HFFc6 (cell line): Measurements from ENCODE around the gene SYDE1. TPM values are rescaled to one million over a fixed set of nuclear protein-coding genes. Genes with fewer than 3 reads are reported as not detected.

Source experiments
- DNase-seq: peaks from one replicate; pipeline ENCODE4 v3.0.0-alpha.2; 2018
- H3K27ac Mint-ChIP-seq: 2 replicates; pipeline ENCODE4 v1.8.0; 2020; ENCODE audit warnings: mild to moderate bottlenecking, mixed read lengths
- H3K27me3 Mint-ChIP-seq: 2 replicates; pipeline ENCODE4 v1.8.0; 2021; ENCODE audit warnings: mild to moderate bottlenecking, moderate library complexity, mixed read lengths; ENCODE audit not compliant: insufficient read depth
- H3K36me3 Mint-ChIP-seq: 2 replicates; pipeline ENCODE4 v1.8.0; 2021; ENCODE audit warnings: low read depth, mixed read lengths
- H3K4me1 Mint-ChIP-seq: 2 replicates; pipeline ENCODE4 v1.8.0; 2020; ENCODE audit warnings: low read depth, mixed read lengths
- H3K4me3 Mint-ChIP-seq: 2 replicates; pipeline ENCODE4 v1.8.0; 2020; ENCODE audit warnings: mild to moderate bottlenecking, moderate library complexity, mixed read lengths
- H3K9me3 Mint-ChIP-seq: 2 replicates; pipeline ENCODE4 v1.8.0; 2020; ENCODE audit warnings: mild to moderate bottlenecking, mixed read lengths
- CTCF ChIP-seq: fragments of 200-600 bp; sonication (generic); IDR thresholded peaks from 2 replicates; pipeline ENCODE4 v1.5.0; 2021; ENCODE audit warnings: antibody characterized with exemption, mild to moderate bottlenecking
- total RNA-seq, 6 experiments: library from RNA; stranded (reverse); fragmentation: NEBNext Ultra II Directional; extraction: Animal tissue kit (Norgen Biotek cat#: 25700); gene quantifications; 2 replicates in 1 of 6; 3 replicates in 5 of 6; pipeline ENCODE4 v1.2.3, GENCODE V29; 2021

SYDE1 gene
- total RNA-seq, 6 experiments from 2014 or later = 88.6 to 96.1 (median 92.0) TPM

DNA sequence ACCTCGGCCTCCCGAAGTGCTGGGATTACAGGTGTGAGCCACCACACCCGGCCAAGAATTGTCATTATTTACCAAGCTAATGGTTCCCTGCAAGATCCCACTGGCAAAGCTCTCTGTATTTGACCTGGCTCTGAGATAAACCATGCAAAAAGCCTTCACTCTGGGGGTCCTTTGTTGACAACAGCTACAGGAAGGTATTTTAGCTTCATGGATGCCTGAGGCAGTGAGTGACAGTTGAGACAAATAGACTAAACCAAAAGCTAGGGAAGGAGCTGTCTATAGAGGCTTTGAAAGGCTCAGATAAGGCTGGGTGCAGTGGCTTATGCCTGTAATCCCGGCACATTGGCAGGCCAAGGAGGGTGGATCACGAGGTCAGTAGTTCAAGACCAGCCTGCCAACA is 48.1 kb downstream of the SYDE1 start:
- Mint-ChIP-seq H3K36me3 (peaks cover 4% of the 10 kb centered on the region; the same call in 1 of the 2 replicates), H3K9me3 (peaks cover 17% of the 10 kb centered on the region; the same call in 1 of the 2 replicates), H3K4me3 (no peak overlapping the region), H3K4me1 (no peaks in the 10 kb centered on the region), H3K27ac (no peak overlapping the region), H3K27me3 (peaks cover 9% of the 10 kb centered on the region)
- TF ChIP-seq CTCF = no peak
- DNase-seq = no peak

GRCh38 chr19:15156391-15156790 is 49.2 kb downstream of the SYDE1 start:
- DNase-seq = no peak
- no peak overlapping the region for H3K27ac Mint-ChIP-seq
- H3K4me3 Mint-ChIP-seq = no peak overlapping the region
- peaks cover 9% of the 10 kb centered on the region for H3K27me3 Mint-ChIP-seq
- H3K4me1 Mint-ChIP-seq = no peaks in the 10 kb centered on the region
- TF ChIP-seq CTCF = no peak
- H3K9me3 Mint-ChIP-seq = peaks cover 17% of the 10 kb centered on the region; the same call in 1 of the 2 replicates
- peaks cover 4% of the 10 kb centered on the region; the same call in 1 of the 2 replicates for H3K36me3 Mint-ChIP-seq

DNA sequence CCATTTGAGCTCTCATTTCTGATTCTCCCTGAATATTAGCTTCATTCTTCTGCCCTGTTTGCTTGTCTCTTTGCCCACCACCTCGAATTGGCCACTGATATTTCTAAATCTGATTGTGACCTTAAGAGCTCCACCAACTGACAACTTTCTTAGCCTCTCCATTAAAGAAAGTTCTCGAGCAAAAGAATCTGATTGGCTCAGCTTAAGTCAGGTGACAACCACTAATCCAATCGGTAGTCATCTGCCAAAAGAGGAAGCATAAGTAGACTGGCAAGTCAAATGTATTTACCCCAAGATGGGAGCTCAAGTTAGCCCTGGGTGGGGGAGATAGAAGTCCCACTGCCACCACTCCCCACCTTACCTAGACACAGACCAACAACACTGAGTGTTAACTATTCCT is 52.0 kb downstream of the SYDE1 start:
- H3K36me3 Mint-ChIP-seq = peaks cover 4% of the 10 kb centered on the region; the same call in 1 of the 2 replicates
- peaks cover 2% of the 10 kb centered on the region for H3K27me3 Mint-ChIP-seq
- DNase-seq = no peak
- H3K4me3 Mint-ChIP-seq = no peak overlapping the region
- H3K27ac Mint-ChIP-seq = no peak overlapping the region
- H3K4me1 Mint-ChIP-seq = no peaks in the 10 kb centered on the region
- peaks cover 14% of the 10 kb centered on the region; the same call in 1 of the 2 replicates for H3K9me3 Mint-ChIP-seq
- TF ChIP-seq CTCF = no peak

- Mint-ChIP-seq H3K4me3 (no peak overlapping the region), H3K36me3 (peaks cover 11% of the 10 kb centered on the region), H3K4me1 (no peaks in the 10 kb centered on the region), H3K27me3 (no peaks in the 10 kb centered on the region; the same call in none of the 2 replicates), H3K9me3 (peaks cover 25% of the 10 kb centered on the region), H3K27ac (no peak overlapping the region)
- peak; percentile 74 for TF ChIP-seq CTCF
- no peak for DNase-seq
Measured at GRCh38 chr19:15161028-15161984, 54.1 kb downstream of the SYDE1 start.

Other genes starting within 250 kb of the SYDE1 start
- not detected for gene OR7A17, start 221.3 kb upstream of the SYDE1 start, total RNA-seq
- gene OR7C2, start 165.9 kb upstream of the SYDE1 start, total RNA-seq = not detected
- gene SLC1A6, start 127.5 kb upstream of the SYDE1 start, total RNA-seq = not detected
- not detected for gene CASP14, start 57.9 kb upstream of the SYDE1 start, total RNA-seq
- gene OR1I1, start 25.2 kb upstream of the SYDE1 start, total RNA-seq = not detected
- gene NOTCH3, start 93.6 kb downstream of the SYDE1 start, total RNA-seq = 10 to 100 TPM in 4 of 6 experiments, 1 to 10 TPM in 2; 3.4 to 18.0 (median 13.1) TPM
- under 1 TPM in 3 of 6 experiments, not detected in 3; 0.13 to 0.37 (median 0.14) TPM for gene EPHX3, start 125.0 kb downstream of the SYDE1 start, total RNA-seq
- gene BRD4, start 225.1 kb downstream of the SYDE1 start, total RNA-seq = 10 to 100 TPM; 74.9 to 85.2 (median 81.5) TPM